SK-N-SH treated with all-trans-retinoic acid at 6 μM for 48 hours (cell line): ENCODE measurements around the gene ZCCHC7.

Source experiments
- ARNTL ChIP-seq: fragments of 450-650 bp; formaldehyde crosslinking; IDR thresholded peaks from 2 replicates; pipeline ENCODE4 v1.5.0; 2020; ENCODE audit warnings: low read depth, mild to moderate bottlenecking, moderate library complexity, borderline replicate concordance
- BACH2 ChIP-seq: fragments of 250-450 bp; sonication (Bioruptor Pico); IDR thresholded peaks from 2 replicates; pipeline ENCODE4 v1.9.0; 2021; ENCODE audit warnings: mild to moderate bottlenecking, borderline replicate concordance
- PPARA ChIP-seq: fragments of 250-450 bp; sonication (Bioruptor Pico); IDR thresholded peaks from 2 replicates; pipeline ENCODE4 v1.5.0; 2020; ENCODE audit warnings: mild to moderate bottlenecking, borderline replicate concordance
- TOX ChIP-seq: fragments of 250-450 bp; sonication (Bioruptor Pico); IDR thresholded peaks from 2 replicates; pipeline ENCODE4 v1.8.0; 2021; ENCODE audit warnings: mild to moderate bottlenecking, moderate library complexity, borderline replicate concordance
- ZFP3 ChIP-seq: fragments of 250-450 bp; sonication (Bioruptor Pico); IDR thresholded peaks from 2 replicates; pipeline ENCODE4 v1.5.0; 2020; ENCODE audit warnings: mild to moderate bottlenecking, moderate library complexity
- ZFP30 ChIP-seq: fragments of 450-650 bp; formaldehyde crosslinking; IDR thresholded peaks from 2 replicates; pipeline ENCODE4 v1.5.0; 2022; ENCODE audit warnings: mild to moderate bottlenecking, moderate library complexity
- TF ChIP-seq, protein P1 (sequence below): fragments of 250-450 bp; sonication (Bioruptor Pico); IDR thresholded peaks from 2 replicates; pipeline ENCODE4 v1.8.0; 2020; ENCODE audit warnings: mild to moderate bottlenecking, moderate library complexity, borderline replicate concordance
- TF ChIP-seq, protein P2 (sequence below): fragments of 250-450 bp; sonication (Bioruptor Pico); IDR thresholded peaks from 2 replicates; pipeline ENCODE4 v1.5.1; 2021; ENCODE audit warnings: mild to moderate bottlenecking, moderate library complexity

DNA sequence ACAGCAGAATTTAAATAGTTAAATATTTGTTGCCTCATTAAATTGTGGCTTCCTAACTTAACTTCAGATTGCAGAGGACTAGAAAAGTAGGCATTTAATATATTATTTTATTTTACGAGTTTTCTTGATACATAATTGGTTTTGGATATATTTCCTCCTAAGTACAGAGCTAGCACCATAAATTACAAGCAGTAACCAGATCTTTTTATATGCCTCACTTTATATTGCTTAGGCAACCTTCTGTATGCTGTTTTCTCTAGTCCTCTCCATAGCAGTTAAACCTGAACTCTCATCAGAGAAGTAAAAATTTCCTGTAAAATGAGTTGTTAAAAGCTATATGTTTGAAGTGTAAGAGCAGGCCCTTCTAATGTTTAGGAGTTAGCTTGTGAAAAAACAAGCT is 144.2 kb downstream of the ZCCHC7 start:
- TF ChIP-seq, protein P1, sequence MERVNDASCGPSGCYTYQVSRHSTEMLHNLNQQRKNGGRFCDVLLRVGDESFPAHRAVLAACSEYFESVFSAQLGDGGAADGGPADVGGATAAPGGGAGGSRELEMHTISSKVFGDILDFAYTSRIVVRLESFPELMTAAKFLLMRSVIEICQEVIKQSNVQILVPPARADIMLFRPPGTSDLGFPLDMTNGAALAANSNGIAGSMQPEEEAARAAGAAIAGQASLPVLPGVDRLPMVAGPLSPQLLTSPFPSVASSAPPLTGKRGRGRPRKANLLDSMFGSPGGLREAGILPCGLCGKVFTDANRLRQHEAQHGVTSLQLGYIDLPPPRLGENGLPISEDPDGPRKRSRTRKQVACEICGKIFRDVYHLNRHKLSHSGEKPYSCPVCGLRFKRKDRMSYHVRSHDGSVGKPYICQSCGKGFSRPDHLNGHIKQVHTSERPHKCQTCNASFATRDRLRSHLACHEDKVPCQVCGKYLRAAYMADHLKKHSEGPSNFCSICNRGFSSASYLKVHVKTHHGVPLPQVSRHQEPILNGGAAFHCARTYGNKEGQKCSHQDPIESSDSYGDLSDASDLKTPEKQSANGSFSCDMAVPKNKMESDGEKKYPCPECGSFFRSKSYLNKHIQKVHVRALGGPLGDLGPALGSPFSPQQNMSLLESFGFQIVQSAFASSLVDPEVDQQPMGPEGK (CRISPR knock-in tag), result no peak
- TF ChIP-seq PPARA (no peak), ARNTL (CRISPR knock-in tag) (no peak), ZFP30 (CRISPR knock-in tag) (no peak), ZFP3 (CRISPR knock-in tag) (no peak), TOX (no peak), BACH2 (CRISPR knock-in tag) (no peak)
- TF ChIP-seq, protein P2, sequence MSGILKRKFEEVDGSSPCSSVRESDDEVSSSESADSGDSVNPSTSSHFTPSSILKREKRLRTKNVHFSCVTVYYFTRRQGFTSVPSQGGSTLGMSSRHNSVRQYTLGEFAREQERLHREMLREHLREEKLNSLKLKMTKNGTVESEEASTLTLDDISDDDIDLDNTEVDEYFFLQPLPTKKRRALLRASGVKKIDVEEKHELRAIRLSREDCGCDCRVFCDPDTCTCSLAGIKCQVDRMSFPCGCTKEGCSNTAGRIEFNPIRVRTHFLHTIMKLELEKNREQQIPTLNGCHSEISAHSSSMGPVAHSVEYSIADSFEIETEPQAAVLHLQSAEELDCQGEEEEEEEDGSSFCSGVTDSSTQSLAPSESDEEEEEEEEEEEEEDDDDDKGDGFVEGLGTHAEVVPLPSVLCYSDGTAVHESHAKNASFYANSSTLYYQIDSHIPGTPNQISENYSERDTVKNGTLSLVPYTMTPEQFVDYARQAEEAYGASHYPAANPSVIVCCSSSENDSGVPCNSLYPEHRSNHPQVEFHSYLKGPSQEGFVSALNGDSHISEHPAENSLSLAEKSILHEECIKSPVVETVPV, result no peak
